Measurements from ENCODE around the gene IL1RAPL2.
"Not testable (repeated sequence)": the region's sequence is repeated elsewhere in the genome, so short reads cannot be mapped to it uniquely, and the experiment has no call there.

The IL1RAPL2 gene

DNA sequence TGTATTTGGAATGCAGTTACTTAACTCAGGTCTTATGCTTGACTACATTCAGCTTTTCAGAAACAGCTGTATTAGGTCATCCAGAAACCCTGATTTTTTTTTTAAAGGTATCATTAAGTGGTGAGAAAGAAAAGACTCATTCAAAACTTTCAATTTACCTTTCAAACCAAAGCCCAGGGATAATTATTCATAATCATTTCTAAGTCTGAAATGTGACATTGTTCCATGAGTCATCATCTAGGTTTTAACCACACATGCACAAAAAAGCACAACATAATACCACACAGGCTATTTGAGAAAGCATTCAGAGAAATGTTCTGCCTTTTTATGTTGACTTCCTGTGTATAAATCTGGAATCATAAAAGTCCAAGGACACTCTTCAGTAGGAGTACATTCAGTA is 288.2 kb downstream of the IL1RAPL2 start:
- no peak for DNase-seq

DNA sequence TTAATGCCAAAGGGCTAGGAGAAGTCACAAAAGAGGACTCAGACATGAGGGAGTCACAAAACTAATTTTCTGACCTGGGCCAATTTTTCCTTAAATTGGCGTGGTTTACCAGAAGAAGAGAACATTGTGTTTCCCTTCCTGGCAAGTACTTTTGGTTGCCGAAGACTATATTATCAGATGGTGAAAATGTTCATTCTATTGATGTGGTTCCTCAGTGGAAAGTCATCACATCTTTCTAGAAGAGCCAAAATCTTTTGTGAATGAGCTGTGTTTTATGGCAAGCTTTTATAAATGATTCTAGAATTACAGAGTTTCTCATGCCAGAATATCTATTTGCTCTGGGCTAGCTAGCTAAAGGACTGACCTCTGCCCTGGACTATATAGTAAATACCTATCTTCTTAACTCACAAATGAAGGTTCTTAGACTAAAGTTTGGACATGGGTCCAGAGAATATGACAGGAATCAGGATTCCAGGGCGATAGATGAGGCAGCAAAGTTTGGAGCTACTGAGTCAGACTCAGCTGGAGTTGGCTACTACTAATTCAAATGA is 288.9 kb downstream of the IL1RAPL2 start:
- no peak for DNase-seq

DNA sequence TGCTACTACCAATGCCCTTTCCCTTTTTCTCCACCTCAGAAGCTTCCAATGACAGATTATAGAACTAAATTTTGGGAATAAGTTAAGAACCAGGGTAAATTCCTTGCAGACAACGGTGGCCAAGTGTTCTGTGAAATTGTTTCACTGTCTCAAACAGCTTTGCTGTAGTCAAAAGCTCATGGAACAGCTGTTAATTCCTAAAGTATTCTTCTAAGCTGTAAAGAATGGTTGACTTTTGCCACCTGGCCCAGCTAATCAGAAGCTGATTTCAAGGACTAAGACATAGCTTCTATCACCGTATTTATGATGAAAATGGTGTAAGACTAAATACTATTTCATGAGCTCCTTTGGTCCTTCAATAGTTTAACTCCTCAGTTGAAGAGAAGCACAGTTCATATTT is 297.5 kb downstream of the IL1RAPL2 start:
- no peak for DNase-seq

GRCh38 chrX:104864296-104864695 is 298.3 kb downstream of the IL1RAPL2 start:
- no peak for DNase-seq

GRCh38 chrX:104877504-104877903 is 311.5 kb downstream of the IL1RAPL2 start:
- DNase-seq, result no peak

DNA sequence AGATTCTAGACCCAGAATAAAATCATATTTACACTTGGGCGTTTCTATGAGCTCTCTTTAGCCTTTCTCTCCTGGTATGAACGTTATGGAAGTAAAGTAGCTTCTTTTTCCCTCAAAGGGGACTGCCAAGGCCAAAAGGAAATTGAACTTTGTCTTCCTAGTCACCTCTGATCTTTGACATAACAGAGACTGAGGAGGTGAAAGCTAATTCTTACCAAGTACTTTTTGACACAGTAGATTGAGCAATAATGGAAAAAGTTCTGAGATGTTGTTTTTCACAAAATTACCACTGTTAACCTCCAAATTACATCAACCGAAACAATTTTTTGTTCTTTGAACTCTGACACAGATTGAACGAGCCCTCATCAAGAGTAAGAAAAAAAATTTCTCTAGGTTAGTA is 336.1 kb downstream of the IL1RAPL2 start:
- DNase-seq, result no peak

DNA sequence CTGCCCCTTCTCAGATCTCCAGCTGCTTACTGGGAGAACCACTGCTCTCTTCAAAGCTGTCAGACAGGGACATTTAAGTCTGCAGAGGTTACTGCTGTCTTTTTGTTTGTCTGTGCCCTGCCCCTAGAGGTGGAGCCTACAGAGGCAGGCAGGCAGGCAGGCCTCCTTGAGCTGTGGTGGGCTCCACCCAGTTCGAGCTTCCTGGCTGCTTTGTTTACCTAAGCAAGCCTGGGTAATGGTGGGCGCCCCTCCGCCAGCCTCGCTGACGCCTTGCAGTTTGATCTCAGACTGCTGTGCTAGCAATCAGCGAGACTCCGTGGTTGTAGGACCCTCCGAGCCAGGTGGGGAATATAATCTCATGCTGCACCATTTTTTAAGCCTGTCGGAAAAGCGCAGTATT is 343.7 kb downstream of the IL1RAPL2 start:
- not testable (repeated sequence) for DNase-seq

DNA sequence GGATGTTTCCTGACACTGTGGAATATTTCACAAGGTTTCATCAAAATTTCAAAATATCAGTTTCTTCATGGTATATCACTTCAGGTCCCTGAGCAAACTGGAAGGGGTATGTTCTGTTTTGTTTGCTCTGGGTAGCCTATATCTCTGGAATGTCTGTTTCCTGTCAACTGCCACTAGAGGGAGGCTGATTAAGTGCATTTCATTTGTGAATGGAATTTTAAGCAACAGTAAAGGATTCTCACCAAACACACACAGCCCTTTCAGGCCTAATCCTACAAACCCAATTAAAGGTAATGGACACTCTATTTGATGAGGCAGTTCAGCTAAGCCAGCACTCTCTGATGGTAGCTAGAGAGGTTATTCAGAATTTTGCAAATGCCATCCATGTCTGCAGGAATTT is 347.3 kb downstream of the IL1RAPL2 start:
- DNase-seq, result no peak

DNA sequence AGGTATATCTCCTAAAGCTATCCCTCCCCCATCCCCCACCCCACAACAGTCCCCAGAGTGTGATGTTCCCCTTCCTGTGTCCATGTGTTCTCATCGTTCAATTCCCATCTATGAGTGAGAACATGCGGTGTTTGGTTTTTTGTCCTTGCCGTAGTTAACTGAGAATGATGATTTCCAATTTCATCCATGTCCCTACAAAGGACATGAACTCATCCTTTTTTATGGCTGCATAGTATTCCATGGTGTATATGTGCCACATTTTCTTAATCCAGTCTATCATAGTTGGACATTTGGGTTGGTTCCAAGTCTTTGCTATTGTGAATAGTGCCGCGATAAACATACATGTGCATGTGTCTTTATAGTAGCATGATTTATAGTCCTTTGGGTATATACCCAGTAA is 348.7 kb downstream of the IL1RAPL2 start:
- DNase-seq, result not testable (repeated sequence)

DNA sequence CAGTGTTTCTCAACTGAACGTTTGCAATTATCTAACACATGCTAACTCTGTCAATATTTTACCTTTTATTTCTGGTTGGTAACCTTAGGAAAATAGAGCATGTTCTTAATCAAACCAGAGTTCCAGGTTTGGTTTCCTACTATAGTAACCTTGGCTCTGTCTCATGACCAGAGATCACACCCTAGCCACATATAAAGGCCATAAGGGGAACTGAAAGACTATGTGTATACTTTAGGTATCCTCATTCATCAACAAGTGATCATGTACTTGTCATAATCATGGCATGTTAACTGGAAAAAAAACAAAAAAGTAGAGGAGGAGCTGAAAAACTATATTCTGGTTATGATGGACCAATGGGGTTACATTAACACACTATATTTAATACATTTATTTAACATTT is 352.1 kb downstream of the IL1RAPL2 start:
- no peak for DNase-seq

DNA sequence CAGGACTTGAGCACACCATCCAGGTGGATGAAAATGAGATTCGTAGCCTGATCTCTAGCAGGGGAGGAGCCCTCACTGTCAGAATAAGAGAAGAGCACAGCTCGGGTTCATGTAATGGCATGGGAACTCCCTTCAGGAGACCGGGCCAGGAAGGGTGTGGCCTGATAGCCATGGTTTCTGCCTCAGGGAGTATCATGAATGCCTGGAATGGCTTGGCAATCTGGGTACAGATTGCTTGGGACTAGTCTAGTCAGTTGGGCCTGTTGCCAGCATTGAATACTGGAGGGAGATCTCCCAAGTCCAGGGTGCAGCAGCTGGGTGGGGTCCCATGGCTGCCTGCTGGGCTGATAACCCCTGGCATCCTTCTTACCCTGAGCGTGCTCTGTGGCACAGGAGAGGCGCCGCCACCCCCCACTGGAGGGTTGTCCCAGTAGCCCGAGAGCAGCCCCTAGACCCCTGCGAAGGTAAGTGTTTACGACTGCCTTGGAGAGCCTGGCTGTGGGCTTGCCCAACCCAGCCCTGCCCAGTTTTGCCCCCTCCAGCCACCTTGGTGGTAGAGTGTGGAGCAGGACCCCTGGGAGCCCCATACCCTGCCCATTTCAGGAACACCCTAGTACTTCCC is 355.7 kb downstream of the IL1RAPL2 start:
- no peak for DNase-seq

- DNase-seq, result peak in 27 of 51 donors; percentile 0 to 43 (median 7)
Observed at GRCh38 chrX:104922206-104922621, 356.2 kb downstream of the IL1RAPL2 start.

- no peak for DNase-seq
Observed at GRCh38 chrX:104929324-104929723, 363.3 kb downstream of the IL1RAPL2 start.

DNA sequence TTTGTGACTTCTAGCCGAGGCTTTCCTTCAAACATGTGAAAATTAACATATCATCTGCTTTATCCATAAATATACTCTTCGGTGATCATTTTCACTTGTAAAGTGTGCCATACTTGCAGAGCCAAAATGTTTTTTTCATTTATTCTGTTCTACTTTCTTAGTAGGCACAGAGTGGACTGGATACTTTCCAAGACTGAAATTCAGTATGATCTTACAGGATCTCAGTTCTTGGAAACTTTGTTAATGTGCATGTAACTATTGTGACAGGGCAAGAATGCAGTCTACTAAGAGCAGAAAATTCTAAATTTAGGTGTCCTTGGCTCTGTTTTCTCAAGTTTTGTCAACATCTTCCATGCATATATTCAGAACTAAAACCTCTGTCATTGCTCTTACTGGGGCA is 369.6 kb downstream of the IL1RAPL2 start:
- DNase-seq, result no peak

- no peak for DNase-seq
Observed at GRCh38 chrX:104953251-104953650, 387.3 kb downstream of the IL1RAPL2 start.

DNA sequence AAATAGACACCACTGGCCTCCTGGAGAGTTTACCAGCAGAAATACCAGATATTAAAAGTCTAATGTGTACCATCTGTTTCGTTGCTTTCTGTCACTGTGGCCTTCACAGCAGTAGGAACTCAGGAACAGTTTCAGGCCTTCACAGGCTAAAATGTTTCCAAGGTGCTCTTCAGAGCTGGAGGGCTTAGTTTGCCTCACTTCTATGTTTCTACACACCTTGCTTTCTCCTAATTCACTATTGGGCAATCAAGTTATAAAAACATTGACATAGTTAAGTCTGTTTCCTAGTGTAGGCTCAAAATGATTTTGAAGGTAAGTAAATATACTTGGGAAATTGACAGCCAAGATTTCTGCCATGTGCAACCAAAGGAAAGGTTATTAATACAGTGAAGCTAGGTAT is 395.9 kb downstream of the IL1RAPL2 start:
- no peak for DNase-seq

DNA sequence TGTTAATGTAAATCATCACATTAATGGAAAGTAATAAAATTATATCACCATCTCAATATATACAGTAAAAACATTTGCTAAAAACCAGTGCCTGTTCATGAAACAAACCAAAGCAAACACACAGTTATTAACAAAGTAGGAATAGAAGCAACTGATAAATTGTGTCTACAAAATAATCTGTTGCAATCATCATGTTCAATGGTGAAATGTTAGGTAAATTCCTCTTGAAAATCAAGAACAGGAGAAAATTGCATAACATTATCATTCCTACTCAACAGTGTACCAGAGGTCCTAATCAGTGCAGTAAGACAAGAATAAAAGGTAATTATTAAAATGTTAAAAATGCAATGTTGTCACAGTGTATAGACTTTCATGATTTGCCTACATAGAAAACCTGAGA is 402.2 kb downstream of the IL1RAPL2 start:
- DNase-seq, result no peak

DNA sequence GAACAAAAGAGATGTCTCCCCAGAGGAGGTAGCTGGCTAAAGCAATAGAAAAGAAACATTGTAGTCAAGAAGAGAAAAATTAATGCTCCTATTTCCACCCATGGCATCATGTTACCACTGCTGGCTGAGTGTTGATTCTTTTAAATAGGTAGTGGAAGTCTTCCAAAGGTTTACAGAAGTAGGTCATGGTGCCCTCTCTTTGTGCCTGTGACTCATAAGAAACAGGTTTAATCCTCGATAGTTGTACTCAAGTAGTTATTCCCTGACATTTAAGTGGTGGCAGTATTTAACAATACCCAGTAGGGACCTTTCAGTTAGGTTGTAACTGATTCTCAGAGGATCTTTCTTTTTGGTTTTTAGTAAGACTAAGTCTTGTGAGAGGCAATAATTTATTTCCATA is 406.7 kb downstream of the IL1RAPL2 start:
- DNase-seq, result no peak

- DNase-seq, result no peak
Observed at GRCh38 chrX:104987063-104987462, 421.1 kb downstream of the IL1RAPL2 start.

DNA sequence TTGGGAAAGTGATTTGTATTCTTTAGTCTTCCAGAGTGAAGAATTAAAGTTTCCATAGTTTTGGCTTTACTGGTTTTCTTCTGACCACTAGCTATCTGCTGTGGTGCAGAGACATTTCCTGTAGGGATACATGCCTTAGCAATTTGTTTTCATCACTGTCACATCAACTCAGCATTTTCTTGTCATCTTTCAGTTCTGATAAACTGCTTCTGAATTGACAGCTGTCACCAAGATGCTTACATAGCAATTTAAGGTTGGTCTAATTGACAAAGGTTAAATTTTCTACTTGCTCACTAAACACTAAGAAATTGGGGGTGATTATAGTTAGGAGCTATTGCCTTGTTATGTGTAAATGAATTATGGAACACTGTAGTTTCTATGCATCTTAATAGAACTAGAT is 422.0 kb downstream of the IL1RAPL2 start:
- DNase-seq, result no peak

GRCh38 chrX:104995546-104995945 is 429.5 kb downstream of the IL1RAPL2 start:
- DNase-seq, result no peak

DNA sequence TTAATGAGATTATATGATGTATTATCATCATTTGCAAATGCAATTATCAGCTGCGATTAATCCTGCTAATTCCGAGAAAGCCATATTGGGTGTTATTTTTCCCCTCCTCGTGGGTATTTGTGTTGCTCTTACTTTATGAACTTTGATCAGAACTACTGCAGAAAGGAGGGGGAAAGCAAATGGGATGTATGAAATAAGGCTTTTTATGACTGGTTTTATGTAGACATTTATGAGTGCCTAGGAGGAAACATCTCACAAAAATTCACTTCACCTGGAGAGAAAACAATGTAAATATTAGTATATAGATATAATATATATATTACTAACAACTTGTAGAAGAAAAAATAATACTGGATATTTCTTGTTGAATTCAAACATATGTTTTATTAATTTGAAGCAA is 440.1 kb downstream of the IL1RAPL2 start:
- no peak for DNase-seq

DNA sequence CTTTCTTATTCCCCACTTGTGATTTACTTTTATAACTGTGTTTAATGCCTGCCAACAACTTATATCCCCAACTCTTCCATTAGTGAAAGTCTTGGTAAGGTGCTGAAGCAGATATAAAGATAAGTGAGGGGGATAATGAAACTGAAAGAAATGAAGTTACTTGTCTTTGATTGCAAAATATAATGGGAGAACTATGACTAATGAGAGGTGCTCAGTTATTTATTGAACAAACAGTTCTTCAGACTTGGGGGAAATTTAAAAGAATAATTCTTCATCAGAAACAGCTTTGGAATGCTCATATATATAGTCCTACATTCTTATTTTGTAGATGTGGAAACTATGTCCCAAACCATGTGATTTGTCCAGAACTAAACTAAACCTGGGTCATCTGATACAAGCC is 441.0 kb downstream of the IL1RAPL2 start:
- no peak for DNase-seq

DNA sequence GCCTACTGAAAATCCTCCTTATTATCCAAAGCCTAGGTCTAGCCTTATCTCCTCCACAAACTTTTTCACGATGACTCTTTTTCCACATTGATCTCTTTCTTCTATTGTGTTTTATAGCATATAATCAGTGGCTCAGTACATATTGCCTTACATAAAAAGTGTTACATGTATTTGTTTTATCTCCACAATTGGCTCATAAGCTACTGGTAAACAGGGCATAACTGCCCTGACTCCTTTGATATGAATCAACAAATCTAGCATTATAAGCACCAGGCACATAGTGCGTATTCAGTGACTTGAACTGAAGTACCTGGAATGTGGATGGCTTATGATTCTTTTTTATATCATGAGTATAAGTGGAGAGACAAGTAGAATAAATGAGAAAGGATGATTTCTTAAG is 447.7 kb downstream of the IL1RAPL2 start:
- DNase-seq, result no peak
